AG10803 (cell line): ENCODE data around the gene CCDC83.
A peak's percentile ranks its signal among the peaks of the same experiment; 100 is the strongest.

ENCODE experiments used
- DNase-seq: peaks from one replicate; pipeline ENCODE4 v3.0.0; 2010; ENCODE audit warnings: low read depth
- H3K4me3 ChIP-seq: 2 replicates; pipeline ENCODE4 v1.5.1; 2011; ENCODE audit warnings: mild to moderate bottlenecking, low read length, control low read depth
- CTCF ChIP-seq: conservative IDR thresholded peaks from 2 replicates; pipeline ENCODE4 v1.5.1; 2011; ENCODE audit warnings: mild to moderate bottlenecking, low read length, control low read depth, inconsistent platforms

Gene CCDC83

GRCh38 chr11:85955531-85955930 lies 100.3 kb downstream of the CCDC83 start:
- DNase-seq: peak; percentile 87
- H3K4me3 ChIP-seq: no peak overlapping the region
- no peak for TF ChIP-seq CTCF

GRCh38 chr11:85960678-85961077 lies 105.5 kb downstream of the CCDC83 start:
- TF ChIP-seq CTCF: no peak
- H3K4me3 ChIP-seq: no peak overlapping the region
- DNase-seq: no peak

- DNase-seq: no peak
- H3K4me3 ChIP-seq: no peak overlapping the region
- no peak for TF ChIP-seq CTCF
These were observed 105.9 kb downstream of the CCDC83 start for GRCh38 chr11:85961130-85961529.

GRCh38 chr11:85961930-85962363 lies 106.8 kb downstream of the CCDC83 start:
- TF ChIP-seq CTCF: no peak
- no peak overlapping the region for H3K4me3 ChIP-seq
- DNase-seq: no peak

GRCh38 chr11:85965202-85965601 lies 110.0 kb downstream of the CCDC83 start:
- DNase-seq: peak; percentile 48
- no peak for TF ChIP-seq CTCF
- no peak overlapping the region for H3K4me3 ChIP-seq

- H3K4me3 ChIP-seq: no peak overlapping the region
- no peak for DNase-seq
- no peak for TF ChIP-seq CTCF
These were observed 112.3 kb downstream of the CCDC83 start for GRCh38 chr11:85967457-85967856.
